Neural progenitor cell (in vitro differentiated cells): Measurements from ENCODE around the gene P3H1. TPM values are rescaled to one million over a fixed set of nuclear protein-coding genes. Genes with fewer than 3 reads are reported as not detected.

Experiments
- DNase-seq: peaks from one replicate; pipeline ENCODE4 v3.0.0-alpha.2; 2016; ENCODE audit warnings: low spot score
- H2AFZ ChIP-seq: fragments of 200-600 bp; sonication (generic); replicated peaks from 2 replicates; pipeline ENCODE4 v1.6.1; 2016; ENCODE audit warnings: antibody characterized with exemption
- H3F3A ChIP-seq: fragments of 200-600 bp; sonication (generic); 2 replicates; pipeline ENCODE4 v1.6.1; 2016; ENCODE audit warnings: antibody characterized with exemption, low read depth
- H3K27ac ChIP-seq: fragments of 200-600 bp; sonication (generic); 2 replicates; pipeline ENCODE4 v1.5.1; 2016; ENCODE audit warnings: mild to moderate bottlenecking
- H3K27me3 ChIP-seq: fragments of 200-600 bp; sonication (generic); 2 replicates; pipeline ENCODE4 v1.6.1; 2016; ENCODE audit warnings: mild to moderate bottlenecking, moderate library complexity
- H3K36me3 ChIP-seq: fragments of 200-600 bp; sonication (generic); 2 replicates; pipeline ENCODE4 v1.5.1; 2016
- H3K4me1 ChIP-seq: fragments of 200-600 bp; sonication (generic); 2 replicates; pipeline ENCODE4 v1.6.1; 2016; ENCODE audit warnings: mixed run types
- H3K4me2 ChIP-seq: fragments of 200-600 bp; sonication (generic); 2 replicates; pipeline ENCODE4 v1.6.1; 2016
- H3K4me3 ChIP-seq: fragments of 200-600 bp; sonication (generic); 2 replicates; pipeline ENCODE4 v1.5.1; 2016
- H3K79me2 ChIP-seq: fragments of 200-600 bp; sonication (generic); 2 replicates; pipeline ENCODE4 v1.6.1; 2016; ENCODE audit warnings: low read depth
- H3K9ac ChIP-seq: fragments of 200-600 bp; sonication (generic); 2 replicates; pipeline ENCODE4 v1.6.1; 2016
- H3K9me3 ChIP-seq: fragments of 200-600 bp; sonication (generic); 2 replicates; pipeline ENCODE4 v1.5.1; 2016; ENCODE audit warnings: low read depth
- H4K20me1 ChIP-seq: fragments of 200-600 bp; sonication (generic); 2 replicates; pipeline ENCODE4 v1.6.1; 2016; ENCODE audit warnings: low read depth
- H3K27ac Mint-ChIP-seq: 3 replicates; pipeline ENCODE4 v1.8.0; 2021; ENCODE audit warnings: mixed read lengths
- H3K27me3 Mint-ChIP-seq: 2 replicates; pipeline ENCODE4 v1.8.0; 2022; ENCODE audit warnings: low read depth, mild to moderate bottlenecking, inconsistent platforms, moderate library complexity, mixed read lengths; ENCODE audit not compliant: insufficient read depth
- H3K36me3 Mint-ChIP-seq: 3 replicates; pipeline ENCODE4 v1.8.0; 2021; ENCODE audit warnings: mixed read lengths
- H3K4me1 Mint-ChIP-seq: 3 replicates; pipeline ENCODE4 v1.8.0; 2021; ENCODE audit warnings: mixed read lengths
- H3K4me3 Mint-ChIP-seq: 3 replicates; pipeline ENCODE4 v1.8.0; 2021; ENCODE audit warnings: mild to moderate bottlenecking, moderate library complexity, mixed read lengths
- H3K9me3 Mint-ChIP-seq: 3 replicates; pipeline ENCODE4 v1.8.0; 2020; ENCODE audit warnings: mixed read lengths
- EZH2 ChIP-seq: fragments of 200-600 bp; sonication (generic); IDR thresholded peaks from 2 replicates; pipeline ENCODE4 v1.6.1; 2017; ENCODE audit warnings: antibody characterized with exemption, mild to moderate bottlenecking, moderate library complexity
- EZH2phosphoT487 ChIP-seq: fragments of 200-600 bp; sonication (generic); IDR thresholded peaks from 2 replicates; pipeline ENCODE4 v1.6.1; 2017; ENCODE audit warnings: antibody characterized with exemption
- total RNA-seq: library from RNA; depleted of rRNA; stranded (reverse); fragments of >200 nt; gene quantifications from 2 replicates; pipeline ENCODE4 v1.2.3, GENCODE V29; 2015; ENCODE audit warnings: low replicate concordance
- TF ChIP-seq, protein P1 (sequence below): fragments of 200-600 bp; sonication (generic); IDR thresholded peaks from 2 replicates; pipeline ENCODE4 v1.5.1; 2017; ENCODE audit warnings: antibody characterized with exemption, mild to moderate bottlenecking

P3H1 gene
- total RNA-seq, 1 donor from 2014 or later, result 54.9 TPM

DNA sequence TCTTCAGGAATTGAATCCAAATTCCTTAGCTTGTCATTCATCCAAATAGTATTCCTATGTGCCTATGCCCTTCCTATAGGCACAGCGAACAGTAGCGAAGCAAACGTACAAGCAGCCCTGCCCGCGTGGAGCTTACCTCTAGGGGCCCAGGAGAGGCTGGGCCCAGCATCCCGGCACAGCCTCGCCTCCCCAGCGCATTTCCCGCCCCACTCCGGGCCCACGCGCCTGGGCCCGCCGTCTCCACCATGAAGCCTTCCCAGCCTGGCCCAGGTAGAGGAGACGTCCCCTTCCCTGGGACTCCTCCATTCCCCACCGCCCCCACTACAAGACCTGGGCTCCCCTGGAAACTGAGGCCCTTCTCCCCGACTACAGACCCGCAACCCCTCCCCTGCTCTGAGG, 17.7 kb upstream of the P3H1 start:
- no peaks in the 10 kb centered on the region for H3K79me2 ChIP-seq
- H3K9ac ChIP-seq, result no peak overlapping the region
- H3K27ac Mint-ChIP-seq, result no peak overlapping the region
- H3K4me2 ChIP-seq, result no peak overlapping the region
- no peaks in the 10 kb centered on the region for H3K27me3 ChIP-seq
- no peaks in the 10 kb centered on the region for H3K4me1 ChIP-seq
- no peaks in the 10 kb centered on the region for H3K4me1 Mint-ChIP-seq
- H3K36me3 ChIP-seq, result no peaks in the 10 kb centered on the region
- no peaks in the 10 kb centered on the region for H3F3A ChIP-seq
- H3K27ac ChIP-seq, result no peak overlapping the region
- no peaks in the 10 kb centered on the region for H3K9me3 Mint-ChIP-seq
- peaks cover 22% of the 10 kb centered on the region for H3K36me3 Mint-ChIP-seq
- TF ChIP-seq EZH2phosphoT487 (no peak), EZH2 (no peak)
- TF ChIP-seq, protein P1, sequence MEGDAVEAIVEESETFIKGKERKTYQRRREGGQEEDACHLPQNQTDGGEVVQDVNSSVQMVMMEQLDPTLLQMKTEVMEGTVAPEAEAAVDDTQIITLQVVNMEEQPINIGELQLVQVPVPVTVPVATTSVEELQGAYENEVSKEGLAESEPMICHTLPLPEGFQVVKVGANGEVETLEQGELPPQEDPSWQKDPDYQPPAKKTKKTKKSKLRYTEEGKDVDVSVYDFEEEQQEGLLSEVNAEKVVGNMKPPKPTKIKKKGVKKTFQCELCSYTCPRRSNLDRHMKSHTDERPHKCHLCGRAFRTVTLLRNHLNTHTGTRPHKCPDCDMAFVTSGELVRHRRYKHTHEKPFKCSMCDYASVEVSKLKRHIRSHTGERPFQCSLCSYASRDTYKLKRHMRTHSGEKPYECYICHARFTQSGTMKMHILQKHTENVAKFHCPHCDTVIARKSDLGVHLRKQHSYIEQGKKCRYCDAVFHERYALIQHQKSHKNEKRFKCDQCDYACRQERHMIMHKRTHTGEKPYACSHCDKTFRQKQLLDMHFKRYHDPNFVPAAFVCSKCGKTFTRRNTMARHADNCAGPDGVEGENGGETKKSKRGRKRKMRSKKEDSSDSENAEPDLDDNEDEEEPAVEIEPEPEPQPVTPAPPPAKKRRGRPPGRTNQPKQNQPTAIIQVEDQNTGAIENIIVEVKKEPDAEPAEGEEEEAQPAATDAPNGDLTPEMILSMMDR, result no peak
- no peaks in the 10 kb centered on the region for H4K20me1 ChIP-seq
- H3K4me3 ChIP-seq, result no peak overlapping the region
- peaks cover 4% of the 10 kb centered on the region for H3K27me3 Mint-ChIP-seq
- H3K9me3 ChIP-seq, result no peaks in the 10 kb centered on the region
- no peak overlapping the region for H3K4me3 Mint-ChIP-seq
- H2AFZ ChIP-seq, result no peak overlapping the region
- DNase-seq, result no peak

DNA sequence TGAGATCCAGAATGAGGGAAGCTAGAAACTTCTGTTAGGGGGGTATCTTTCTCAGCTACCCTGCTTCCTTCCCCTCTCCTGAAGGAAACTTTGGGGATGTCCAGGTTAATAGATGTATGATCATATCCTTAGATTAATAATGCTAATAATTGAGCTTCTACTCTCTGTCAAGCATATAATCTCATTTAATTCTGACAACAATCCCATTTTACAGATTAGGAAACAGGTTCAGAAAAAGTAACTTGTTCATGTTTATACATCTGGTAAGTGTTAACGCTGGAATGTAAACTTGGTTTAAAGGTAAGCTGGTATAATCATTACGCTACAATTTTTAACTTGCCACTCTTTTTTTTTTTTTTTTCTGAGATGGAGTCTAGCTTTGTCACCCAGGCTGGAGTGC, 16.3 kb upstream of the P3H1 start:
- H3K27ac ChIP-seq, result no peak overlapping the region
- H3K79me2 ChIP-seq, result no peaks in the 10 kb centered on the region
- no peak for DNase-seq
- no peaks in the 10 kb centered on the region for H4K20me1 ChIP-seq
- no peak overlapping the region for H3K4me2 ChIP-seq
- no peak overlapping the region for H3K4me3 ChIP-seq
- H3K36me3 ChIP-seq, result no peaks in the 10 kb centered on the region
- TF ChIP-seq EZH2phosphoT487 (no peak), EZH2 (no peak)
- TF ChIP-seq, protein P1, result no peak
- H3K27me3 ChIP-seq, result no peaks in the 10 kb centered on the region
- Mint-ChIP-seq H3K9me3 (no peaks in the 10 kb centered on the region), H3K4me1 (no peaks in the 10 kb centered on the region), H3K27me3 (peaks cover 4% of the 10 kb centered on the region), H3K4me3 (no peak overlapping the region), H3K36me3 (peaks cover 30% of the 10 kb centered on the region), H3K27ac (no peak overlapping the region)
- H3K9ac ChIP-seq, result no peak overlapping the region
- H3K9me3 ChIP-seq, result no peaks in the 10 kb centered on the region
- H3F3A ChIP-seq, result no peaks in the 10 kb centered on the region
- no peaks in the 10 kb centered on the region for H3K4me1 ChIP-seq
- H2AFZ ChIP-seq, result no peak overlapping the region

DNA sequence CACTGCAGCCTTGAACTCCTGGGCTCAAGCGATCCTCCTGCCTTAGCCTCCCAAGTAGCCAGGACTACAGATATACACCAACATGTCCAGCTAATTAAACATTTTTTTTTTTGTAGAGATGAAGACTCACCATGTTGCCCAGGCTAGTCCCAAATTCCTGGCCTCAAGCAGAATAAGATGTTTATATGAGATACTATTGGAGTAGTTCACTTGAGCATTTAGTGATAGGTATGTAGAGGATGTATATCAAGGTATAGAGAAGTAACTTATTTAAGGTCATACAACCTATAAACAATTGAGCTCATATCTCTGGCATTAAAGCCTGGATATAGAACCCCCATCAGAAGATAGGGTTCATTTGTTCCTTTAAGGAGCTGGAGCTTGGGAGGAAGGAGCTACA, 13.3 kb upstream of the P3H1 start:
- H3K36me3 ChIP-seq, result no peaks in the 10 kb centered on the region
- no peaks in the 10 kb centered on the region for H3K9me3 Mint-ChIP-seq
- H3K36me3 Mint-ChIP-seq, result peaks cover 36% of the 10 kb centered on the region

More for the DNA sequence above, 13.3 kb upstream of the P3H1 start:
- peaks cover 6% of the 10 kb centered on the region for H4K20me1 ChIP-seq
- peaks cover 4% of the 10 kb centered on the region for H3F3A ChIP-seq
- no peaks in the 10 kb centered on the region for H3K27me3 Mint-ChIP-seq
- no peaks in the 10 kb centered on the region for H3K4me1 ChIP-seq
- H3K27ac ChIP-seq, result no peak overlapping the region
- H2AFZ ChIP-seq, result no peak overlapping the region
- no peak overlapping the region for H3K4me3 Mint-ChIP-seq
- H3K27ac Mint-ChIP-seq, result no peak overlapping the region
- H3K4me2 ChIP-seq, result no peak overlapping the region
- H3K4me3 ChIP-seq, result no peak overlapping the region
- no peaks in the 10 kb centered on the region for H3K27me3 ChIP-seq
- H3K9ac ChIP-seq, result no peak overlapping the region
- H3K9me3 ChIP-seq, result no peaks in the 10 kb centered on the region
- DNase-seq, result no peak
- no peaks in the 10 kb centered on the region for H3K79me2 ChIP-seq
- TF ChIP-seq, protein P1, result no peak
- TF ChIP-seq EZH2phosphoT487, result no peak
- TF ChIP-seq EZH2, result no peak
- no peaks in the 10 kb centered on the region for H3K4me1 Mint-ChIP-seq
